HG02588 (cell line): ENCODE data around the gene MUC16.
"Not testable (repeated sequence)": the region's sequence is repeated elsewhere in the genome, so short reads cannot be mapped to it uniquely, and the experiment has no call there.

Source experiments
- ATAC-seq: cut with Tn5 transposase; IDR thresholded peaks from one replicate; pipeline ENCODE4 v1.9.1; 2021; ENCODE audit warnings: mild to moderate bottlenecking, moderate library complexity; ENCODE audit not compliant: unreplicated experiment

MUC16 gene

DNA sequence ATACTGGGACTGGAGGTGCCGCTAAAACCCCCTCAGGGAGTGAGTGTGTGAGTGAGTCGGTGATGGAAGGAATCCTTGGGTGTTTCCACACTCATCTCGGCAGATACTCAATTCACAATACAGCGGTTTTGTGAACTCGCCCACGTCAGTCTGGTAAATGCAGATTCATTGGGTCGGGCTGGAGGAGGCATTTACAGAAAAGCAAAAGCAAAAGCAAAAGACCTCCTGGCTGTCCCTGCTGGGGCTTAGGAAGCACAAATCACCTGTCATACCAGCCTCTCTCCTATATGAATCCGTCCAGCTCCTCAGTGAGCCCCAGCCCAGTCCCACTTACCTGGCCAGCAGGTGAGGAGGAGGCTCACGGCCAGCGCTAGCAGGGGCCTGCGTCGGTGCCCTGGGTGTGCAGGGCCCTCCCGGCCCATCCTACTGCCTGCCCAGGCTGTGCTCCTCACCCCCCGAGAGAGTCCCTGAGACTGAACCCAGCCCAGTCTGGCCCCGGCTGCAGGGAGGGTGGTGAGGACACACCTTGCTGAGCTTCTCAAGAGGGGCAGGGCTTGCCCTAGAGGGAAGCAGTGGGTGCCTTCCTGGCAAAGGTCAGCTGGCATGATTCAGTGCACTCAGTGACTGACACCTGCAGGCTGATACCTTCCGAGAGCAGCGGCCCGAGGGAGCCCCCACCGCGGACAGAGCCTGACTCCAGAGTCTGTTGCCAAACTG lies at the start of gene MUC16:
TSS of gene MUC16 (minus strand) at position 475 of the 717 bp plus-strand sequence.
- no peak for ATAC-seq

GRCh38 chr19:9058905-9059667 lies 48.9 kb upstream of the MUC16 start:
- no peak for ATAC-seq

GRCh38 chr19:9057505-9058258 lies 47.5 kb upstream of the MUC16 start:
- ATAC-seq = no peak

DNA sequence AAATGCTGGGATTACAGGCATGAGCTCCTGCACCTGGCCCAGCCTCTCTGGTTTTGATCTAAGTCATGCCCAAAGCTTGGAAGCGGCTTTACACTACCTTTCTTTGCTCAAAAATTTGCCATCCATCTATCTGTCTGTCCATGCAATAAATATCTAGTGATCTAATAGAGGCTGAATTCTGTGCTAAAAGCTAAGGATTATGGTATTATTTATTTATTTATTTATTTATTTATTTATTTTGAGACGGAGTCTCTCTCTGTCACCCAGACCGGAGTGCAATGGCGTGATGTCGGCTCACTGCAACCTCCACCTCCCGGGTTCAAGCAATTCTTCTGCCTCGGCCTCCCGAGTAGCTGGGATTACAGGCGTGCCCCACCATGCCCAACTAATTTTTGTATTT lies 45.9 kb upstream of the MUC16 start:
- ATAC-seq = not testable (repeated sequence)

DNA sequence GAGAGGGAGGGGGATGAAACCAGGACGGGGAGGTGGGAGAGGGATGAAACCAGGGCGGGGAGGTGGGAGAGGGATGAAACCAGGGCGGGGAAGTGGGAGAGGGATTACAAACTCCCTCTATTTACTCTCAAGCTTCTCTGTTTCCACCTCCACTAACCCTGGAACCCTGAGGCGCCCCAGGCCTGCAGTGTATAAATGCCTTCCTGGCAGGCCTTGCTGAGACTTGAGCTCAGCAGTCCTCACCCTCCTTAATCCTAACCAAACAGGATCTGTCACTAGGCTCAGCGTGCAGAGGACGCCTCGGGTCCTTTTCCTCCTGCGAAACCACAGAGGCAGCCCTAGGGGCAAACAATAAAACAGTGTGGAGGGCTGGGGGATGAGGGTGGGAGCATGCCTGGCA lies 44.6 kb upstream of the MUC16 start:
- ATAC-seq = no peak

DNA sequence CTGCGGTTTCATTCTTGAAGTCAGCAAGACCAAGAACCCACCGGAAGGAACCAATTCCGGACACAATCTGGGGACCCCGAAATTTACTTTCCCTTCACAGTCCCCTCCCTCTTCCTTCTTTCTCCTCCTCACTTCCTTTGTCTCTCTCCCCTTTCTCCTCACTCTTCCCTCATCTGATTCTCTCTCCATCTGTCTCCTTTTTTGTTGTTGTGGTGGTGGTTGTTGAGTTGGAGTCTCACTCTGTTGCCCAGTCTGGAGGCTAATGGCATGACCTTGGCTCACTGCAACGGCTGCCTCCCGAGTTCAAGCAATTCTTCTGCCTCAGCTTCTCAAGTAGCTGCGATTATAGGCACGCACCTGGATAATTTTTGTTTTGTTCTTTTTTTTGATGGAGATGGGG lies 44.0 kb upstream of the MUC16 start:
- ATAC-seq = no peak

DNA sequence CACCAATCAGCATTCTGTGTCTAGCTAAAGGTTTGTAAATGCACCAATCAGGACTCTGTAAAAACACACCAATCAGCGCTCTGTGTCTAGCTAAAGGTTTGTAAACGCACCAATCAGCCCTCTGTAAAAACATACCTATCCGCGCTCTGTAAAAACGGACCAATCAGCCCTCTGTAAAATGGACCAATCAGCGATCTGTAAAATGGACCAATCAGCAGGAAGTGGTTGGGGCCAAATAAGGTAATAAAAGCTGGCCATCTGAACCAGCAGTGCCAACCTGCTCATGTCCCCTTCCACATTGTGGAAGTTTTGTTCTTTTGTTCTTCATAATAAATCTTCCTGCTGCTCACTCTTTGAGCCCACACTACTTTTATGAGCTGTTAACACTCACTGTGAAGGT lies 43.5 kb upstream of the MUC16 start:
- not testable (repeated sequence) for ATAC-seq

GRCh38 chr19:9052894-9053293 lies 42.7 kb upstream of the MUC16 start:
- ATAC-seq = no peak

GRCh38 chr19:9046694-9047093 lies 36.5 kb upstream of the MUC16 start:
- no peak for ATAC-seq

- ATAC-seq = no peak
Observed at GRCh38 chr19:9044449-9044848, 34.2 kb upstream of the MUC16 start.

DNA sequence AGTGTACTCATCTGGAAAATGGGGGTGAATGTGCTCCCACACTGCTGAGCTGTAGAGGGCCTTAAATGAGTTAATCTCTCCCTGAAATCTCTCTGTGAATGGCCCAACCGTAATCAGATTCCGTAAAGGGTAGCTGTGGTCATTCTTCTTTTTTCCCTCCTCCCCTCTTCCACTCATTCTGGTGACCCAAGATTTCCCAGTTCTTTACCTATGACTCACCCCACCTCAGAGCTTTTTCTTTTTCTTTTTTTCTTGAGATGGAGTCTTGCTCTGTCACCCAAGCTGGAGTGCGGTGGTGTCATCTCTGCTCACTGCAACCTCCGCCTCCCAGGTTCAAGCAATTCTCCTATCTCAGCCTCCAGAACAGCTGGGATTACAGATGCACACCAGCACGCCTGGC lies 33.3 kb upstream of the MUC16 start:
- no peak for ATAC-seq

DNA sequence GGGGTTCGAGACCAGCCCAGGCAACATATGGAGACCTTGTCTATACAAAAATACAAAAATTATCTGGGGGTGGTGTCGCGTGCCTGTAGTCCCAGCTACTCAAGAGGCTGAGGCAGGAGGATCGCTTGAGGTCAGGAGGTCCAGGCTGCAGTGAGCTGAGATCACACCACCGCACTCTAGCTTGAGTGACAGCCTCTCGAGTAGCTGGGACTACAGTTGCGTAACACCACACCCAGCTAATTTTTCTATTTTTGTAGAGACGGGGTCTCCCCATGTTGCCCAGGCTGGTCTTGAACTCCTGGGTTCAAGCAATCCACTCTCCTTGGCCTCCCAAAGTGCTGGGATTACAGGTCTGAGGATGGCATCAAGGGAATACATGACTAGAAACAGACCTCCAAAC lies 30.8 kb upstream of the MUC16 start:
- ATAC-seq = no peak

DNA sequence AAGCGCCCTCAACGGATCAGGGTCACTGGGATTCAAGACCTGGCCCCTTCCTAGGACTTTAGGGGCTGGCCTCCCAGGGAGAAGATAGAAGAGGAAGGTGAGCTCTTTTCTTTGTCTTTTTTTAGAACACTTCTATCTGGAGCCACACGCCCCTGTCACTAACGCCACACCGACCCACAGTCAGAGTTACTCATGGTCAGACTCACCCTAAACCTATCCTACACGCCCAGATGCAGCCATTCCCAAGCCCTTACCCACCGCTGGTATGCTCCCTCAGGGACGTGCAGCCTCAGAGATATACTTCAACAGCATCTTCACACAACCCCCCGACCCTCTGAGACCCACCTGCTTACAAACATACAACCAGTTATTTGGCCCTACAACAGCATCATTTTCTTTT lies 29.9 kb upstream of the MUC16 start:
- no peak for ATAC-seq

GRCh38 chr19:9039728-9040127 lies 29.5 kb upstream of the MUC16 start:
- ATAC-seq = no peak

DNA sequence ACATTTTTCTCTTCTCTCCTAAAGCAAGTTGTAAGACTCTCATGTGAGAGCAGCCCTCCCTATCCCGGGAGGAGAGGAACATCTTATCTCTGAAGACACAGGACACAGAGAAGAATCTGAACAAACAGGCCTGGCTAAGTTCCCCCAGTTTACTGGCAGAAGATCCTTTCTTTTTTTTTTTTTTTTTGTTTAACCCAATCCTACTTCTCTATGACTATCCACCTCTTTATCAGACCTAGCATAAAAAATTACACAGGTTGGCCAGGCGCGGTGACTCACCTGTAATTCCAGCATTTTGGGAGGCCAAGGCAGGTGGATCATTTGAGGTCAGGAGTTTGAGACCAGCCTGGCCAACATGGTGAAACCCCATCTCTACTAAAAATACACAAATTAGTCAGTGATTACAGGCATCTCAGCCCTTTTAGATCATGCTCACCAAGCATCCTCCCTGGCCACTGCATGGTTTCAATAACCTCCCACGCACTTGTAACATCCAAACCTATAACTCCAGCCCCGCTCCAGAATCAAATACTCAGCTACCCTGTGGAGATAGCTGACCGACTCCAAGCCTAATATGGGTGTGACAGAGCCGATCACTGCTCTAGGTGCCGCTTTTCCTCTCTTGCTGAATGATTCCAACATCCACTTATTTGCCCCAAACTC lies 27.3 kb upstream of the MUC16 start:
- ATAC-seq = no peak

DNA sequence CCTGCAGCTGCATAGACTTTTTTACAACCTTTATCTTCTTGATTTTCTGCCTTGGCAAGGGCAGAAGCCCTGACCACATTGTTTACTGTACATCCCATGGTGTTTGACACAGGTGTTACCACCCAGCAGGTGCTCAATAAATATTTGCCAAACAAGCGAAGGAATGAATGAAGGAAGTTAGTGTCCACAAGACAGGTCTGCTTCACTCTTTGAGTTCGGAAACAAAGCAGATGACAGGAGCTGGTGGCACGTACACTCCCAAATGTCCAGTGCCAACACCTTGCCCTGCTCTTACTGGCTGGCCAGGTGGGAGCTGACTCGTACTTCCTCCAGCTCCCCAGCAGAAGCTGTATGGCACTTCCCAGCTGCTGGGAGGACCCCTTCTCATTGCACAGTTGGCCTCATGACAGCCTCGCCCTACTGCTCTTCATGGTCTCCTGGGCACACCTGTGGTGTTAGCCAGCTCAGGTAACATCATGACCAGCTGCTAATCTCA lies 22.0 kb upstream of the MUC16 start:
- no peak for ATAC-seq

GRCh38 chr19:9018163-9018875 lies 8.1 kb upstream of the MUC16 start:
- no peak for ATAC-seq

DNA sequence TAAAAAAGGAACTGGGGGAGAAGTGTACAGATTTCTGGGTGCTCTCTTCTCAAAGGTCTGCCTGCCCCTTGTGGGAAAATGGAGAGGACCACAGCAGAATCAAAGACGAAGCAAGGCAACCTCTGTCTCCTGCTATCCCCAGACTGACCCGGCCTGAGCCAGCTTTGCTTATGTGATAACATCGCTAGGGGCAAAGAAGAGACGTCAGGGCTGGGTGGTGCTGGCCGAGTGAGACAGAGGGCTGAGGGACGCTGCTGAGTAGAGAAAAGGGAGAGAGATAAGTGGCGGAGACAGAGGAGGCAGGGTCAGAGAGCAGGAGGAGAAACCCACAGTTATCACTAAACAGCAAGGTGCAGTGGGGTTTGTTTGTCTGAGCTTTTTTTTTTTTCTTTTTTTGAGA lies 4.6 kb upstream of the MUC16 start:
- ATAC-seq = no peak

DNA sequence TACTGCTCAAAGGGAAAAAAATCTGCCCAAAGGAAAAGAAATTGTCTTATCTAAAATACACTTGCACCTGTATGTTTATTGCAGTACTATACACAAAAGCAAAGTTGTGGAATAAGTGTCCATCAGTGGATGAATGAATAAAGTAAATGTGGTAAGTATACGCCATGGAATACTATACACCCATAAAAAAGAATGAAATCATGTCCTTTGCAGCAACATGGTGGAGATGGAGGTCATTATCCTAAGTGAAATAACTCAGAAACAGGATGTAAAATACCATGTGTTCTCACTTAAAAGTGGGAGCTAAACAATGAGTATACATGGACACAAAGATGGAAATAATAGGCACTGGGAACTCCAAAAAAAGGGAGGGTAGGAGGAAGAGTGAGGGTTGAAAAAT lies 3.8 kb upstream of the MUC16 start:
- no peak for ATAC-seq

GRCh38 chr19:9011875-9012274 lies 1.7 kb upstream of the MUC16 start:
- ATAC-seq = no peak
